AG09309 (cell line): Measurements from ENCODE around the gene KCNS3.

Experiments
- DNase-seq: peaks from one replicate; pipeline ENCODE4 v3.0.0-alpha.2; 2010; ENCODE audit warnings: low read depth
- H3K4me3 ChIP-seq: 2 replicates; pipeline ENCODE4 v1.5.1; 2011; ENCODE audit warnings: mild to moderate bottlenecking, low read depth, low read length, moderate library complexity; ENCODE audit not compliant: control insufficient read depth
- CTCF ChIP-seq: IDR thresholded peaks from 2 replicates; pipeline ENCODE4 v1.5.1; 2011; ENCODE audit warnings: mild to moderate bottlenecking, low read depth, low read length, inconsistent platforms; ENCODE audit not compliant: insufficient read depth, control insufficient read depth; ENCODE audit errors: missing control alignments

The KCNS3 gene

GRCh38 chr2:17878281-17879136, at the start of gene KCNS3:
TSS of gene KCNS3 (plus strand) at chr2:17878667. CDS start at chr2:17931009, 52,342 bp downstream.
- DNase-seq, result no peak
- peak within 1 kb of the TSS; percentile 79 for H3K4me3 ChIP-seq
- TF ChIP-seq CTCF, result no peak

- TF ChIP-seq CTCF, result peak; percentile 88
- DNase-seq, result peak; percentile 17
- H3K4me3 ChIP-seq, result no peak overlapping the region
Observed at GRCh38 chr2:17830053-17831034, 48.1 kb upstream of the KCNS3 start.

- no peak for DNase-seq
- H3K4me3 ChIP-seq, result no peak overlapping the region
- TF ChIP-seq CTCF, result no peak
Observed at GRCh38 chr2:17835516-17835915, 43.0 kb upstream of the KCNS3 start.

- no peak for DNase-seq
- no peak for TF ChIP-seq CTCF
- no peak overlapping the region for H3K4me3 ChIP-seq
Observed at GRCh38 chr2:17839959-17840358, 38.5 kb upstream of the KCNS3 start.

- DNase-seq, result no peak
- no peak for TF ChIP-seq CTCF
- H3K4me3 ChIP-seq, result no peak overlapping the region
Observed at GRCh38 chr2:17843457-17843856, 35.0 kb upstream of the KCNS3 start.

- no peak for TF ChIP-seq CTCF
- H3K4me3 ChIP-seq, result no peak overlapping the region
- DNase-seq, result no peak
Observed at GRCh38 chr2:17845806-17846205, 32.7 kb upstream of the KCNS3 start.
